WTC11 (cell line): ENCODE results near the gene NRXN3. TPM values are rescaled to one million over a fixed set of nuclear protein-coding genes. Genes with fewer than 3 reads are reported as not detected.

Experiments used
- ATAC-seq: fragments of 200-7000 bp; cut with Tn5 transposase; 2 replicates; pipeline ENCODE4 v1.10.0; 2021; ENCODE audit warnings: mild to moderate bottlenecking, moderate library complexity
- CTCF ChIA-PET: fragments of 300-600 bp; sonication (Branson Sonifier 250); formaldehyde crosslinking; loops from one replicate; lab custom pipeline; 2021; ENCODE audit warnings: antibody characterized with exemption; lab: Charles Lee
- POLR2A ChIA-PET: fragments of 350-600 bp; sonication (Branson Sonifier 250); formaldehyde crosslinking; loops from one replicate; lab custom pipeline; 2021; ENCODE audit warnings: antibody characterized with exemption; lab: Charles Lee
- DNase-seq: peaks from one replicate; pipeline ENCODE4 v3.0.0; 2021; ENCODE audit warnings: low spot score
- H3K27ac Mint-ChIP-seq: 2 replicates; pipeline ENCODE4 v1.8.0; 2021; ENCODE audit warnings: mixed read lengths
- H3K27me3 Mint-ChIP-seq: 2 replicates; pipeline ENCODE4 v1.8.0; 2021; ENCODE audit warnings: low read depth, mild to moderate bottlenecking, moderate library complexity, mixed read lengths
- H3K36me3 Mint-ChIP-seq: 2 replicates; pipeline ENCODE4 v1.8.0; 2021; ENCODE audit warnings: mixed read lengths
- H3K4me1 Mint-ChIP-seq: 2 replicates; pipeline ENCODE4 v1.8.0; 2022; ENCODE audit warnings: mixed read lengths
- H3K4me3 Mint-ChIP-seq: 2 replicates; pipeline ENCODE4 v1.8.0; 2021; ENCODE audit warnings: mild to moderate bottlenecking, moderate library complexity, mixed read lengths
- H3K9me3 Mint-ChIP-seq: 2 replicates; pipeline ENCODE4 v1.8.0; 2021; ENCODE audit warnings: mixed read lengths
- ATF1 ChIP-seq: sonication (generic); formaldehyde crosslinking; IDR thresholded peaks from 2 replicates; pipeline ENCODE4 v1.8.1; 2023; ENCODE audit warnings: mild to moderate bottlenecking, moderate library complexity, missing genetic modification reagents
- CBFB ChIP-seq: sonication (generic); formaldehyde crosslinking; IDR thresholded peaks from 2 replicates; pipeline ENCODE4 v1.8.1; 2022; ENCODE audit warnings: mild to moderate bottlenecking, low read depth, missing genetic modification reagents
- CREM ChIP-seq: sonication (generic); formaldehyde crosslinking; IDR thresholded peaks from 2 replicates; pipeline ENCODE4 v1.8.1; 2022; ENCODE audit warnings: mild to moderate bottlenecking, missing genetic modification reagents, moderate library complexity
- ESRRA ChIP-seq: sonication (generic); formaldehyde crosslinking; IDR thresholded peaks from 2 replicates; pipeline ENCODE4 v1.8.1; 2022; ENCODE audit warnings: mild to moderate bottlenecking, missing genetic modification reagents, borderline replicate concordance
- HMGA2 ChIP-seq: fragments of 250-450 bp; sonication (Bioruptor Pico); IDR thresholded peaks from 2 replicates; pipeline ENCODE4 v1.4.0; 2021; ENCODE audit warnings: mild to moderate bottlenecking, moderate library complexity
- JUN ChIP-seq: sonication (generic); formaldehyde crosslinking; IDR thresholded peaks from 2 replicates; pipeline ENCODE4 v1.8.0; 2023; ENCODE audit warnings: mild to moderate bottlenecking, missing genetic modification reagents
- MXD4 ChIP-seq: fragments of 250-450 bp; sonication (Bioruptor Pico); IDR thresholded peaks from 2 replicates; pipeline ENCODE4 v1.8.0; 2021; ENCODE audit warnings: mild to moderate bottlenecking, moderate library complexity, borderline replicate concordance
- NFATC4 ChIP-seq: fragments of 250-450 bp; sonication (Bioruptor Pico); IDR thresholded peaks from 2 replicates; pipeline ENCODE4 v1.9.0; 2021; ENCODE audit warnings: mild to moderate bottlenecking
- NR1H2 ChIP-seq: sonication (generic); formaldehyde crosslinking; IDR thresholded peaks from 2 replicates; pipeline ENCODE4 v1.9.0; 2021; ENCODE audit warnings: mild to moderate bottlenecking, moderate library complexity, missing genetic modification reagents
- NR3C1 ChIP-seq: sonication (generic); formaldehyde crosslinking; conservative IDR thresholded peaks from 2 replicates; pipeline ENCODE4 v1.8.1; 2023; ENCODE audit warnings: low read depth, mild to moderate bottlenecking, missing genetic modification reagents
- OVOL2 ChIP-seq: fragments of 250-450 bp; sonication (Bioruptor Pico); IDR thresholded peaks from 2 replicates; pipeline ENCODE4 v1.9.0; 2021; ENCODE audit warnings: mild to moderate bottlenecking, borderline replicate concordance
- PRDM15 ChIP-seq: sonication (generic); formaldehyde crosslinking; IDR thresholded peaks from 2 replicates; pipeline ENCODE4 v1.8.0; 2022; ENCODE audit warnings: missing genetic modification reagents
- RORB ChIP-seq: fragments of 250-450 bp; sonication (Bioruptor Pico); IDR thresholded peaks from 2 replicates; pipeline ENCODE4 v1.9.0; 2021; ENCODE audit warnings: mild to moderate bottlenecking
- SMAD3 ChIP-seq: sonication (generic); formaldehyde crosslinking; IDR thresholded peaks from 2 replicates; pipeline ENCODE4 v1.8.0; 2022; ENCODE audit warnings: missing genetic modification reagents, mild to moderate bottlenecking, borderline replicate concordance
- SMAD4 ChIP-seq: sonication (generic); formaldehyde crosslinking; IDR thresholded peaks from 2 replicates; pipeline ENCODE4 v1.8.0; 2022; ENCODE audit warnings: mild to moderate bottlenecking, missing genetic modification reagents
- USF1 ChIP-seq: sonication (generic); formaldehyde crosslinking; IDR thresholded peaks from 2 replicates; pipeline ENCODE4 v1.8.0; 2022; ENCODE audit warnings: mild to moderate bottlenecking, missing genetic modification reagents
- ZBTB21 ChIP-seq: sonication (generic); formaldehyde crosslinking; IDR thresholded peaks from 2 replicates; pipeline ENCODE4 v1.8.1; 2023; ENCODE audit warnings: mild to moderate bottlenecking, missing genetic modification reagents, borderline replicate concordance
- ZMAT4 ChIP-seq: fragments of 250-450 bp; sonication (Bioruptor Pico); IDR thresholded peaks from 2 replicates; pipeline ENCODE4 v1.9.0; 2021; ENCODE audit warnings: mild to moderate bottlenecking
- ZNF138 ChIP-seq: sonication (generic); formaldehyde crosslinking; conservative IDR thresholded peaks from 2 replicates; pipeline ENCODE4 v1.8.1; 2022; ENCODE audit warnings: mild to moderate bottlenecking, moderate library complexity, missing genetic modification reagents
- ZNF219 ChIP-seq: sonication (generic); formaldehyde crosslinking; IDR thresholded peaks from 2 replicates; pipeline ENCODE4 v1.8.0; 2023; ENCODE audit warnings: missing genetic modification reagents, mild to moderate bottlenecking, borderline replicate concordance
- ZNF232 ChIP-seq: sonication (generic); formaldehyde crosslinking; IDR thresholded peaks from 2 replicates; pipeline ENCODE4 v1.8.0; 2022; ENCODE audit warnings: mild to moderate bottlenecking, missing genetic modification reagents
- ZNF263 ChIP-seq: sonication (generic); formaldehyde crosslinking; IDR thresholded peaks from 2 replicates; pipeline ENCODE4 v1.8.1; 2022; ENCODE audit warnings: low read depth, mild to moderate bottlenecking, moderate library complexity, missing genetic modification reagents
- ZNF281 ChIP-seq: sonication (generic); formaldehyde crosslinking; IDR thresholded peaks from 2 replicates; pipeline ENCODE4 v1.8.0; 2023; ENCODE audit warnings: mild to moderate bottlenecking, missing genetic modification reagents
- ZNF317 ChIP-seq: sonication (generic); formaldehyde crosslinking; IDR thresholded peaks from 2 replicates; pipeline ENCODE4 v1.8.1; 2023; ENCODE audit warnings: low read depth, mild to moderate bottlenecking, moderate library complexity, missing genetic modification reagents, borderline replicate concordance
- ZNF423 ChIP-seq: fragments of 250-450 bp; sonication (Bioruptor Pico); IDR thresholded peaks from 2 replicates; pipeline ENCODE4 v2.1.2; 2022; ENCODE audit warnings: mild to moderate bottlenecking, moderate library complexity
- ZNF512 ChIP-seq: sonication (generic); formaldehyde crosslinking; IDR thresholded peaks from 2 replicates; pipeline ENCODE4 v1.8.1; 2022; ENCODE audit warnings: missing genetic modification reagents, borderline replicate concordance
- total RNA-seq: library from RNA; stranded (reverse); gene quantifications from 3 replicates; pipeline ENCODE4 v1.2.3, GENCODE V29; 2021

NRXN3 gene
- total RNA-seq, 1 experiment from 2014 or later: 3.0 TPM

GRCh38 chr14:78508023-78508422 is 337.9 kb downstream of the NRXN3 start:
- DNase-seq (no peak), ATAC-seq (no peak)
- ChIA-PET CTCF (interaction anchor here (2.1 kb wide), 1 partner anchor 58 kb away, joined by 6 read pairs; no protein-coding TSS in a partner anchor), POLR2A (no interaction called here)
- no peak overlapping the region for H3K4me3 Mint-ChIP-seq
- no peaks in the 10 kb centered on the region for H3K4me1 Mint-ChIP-seq
- no peaks in the 10 kb centered on the region for H3K36me3 Mint-ChIP-seq
- H3K27me3 Mint-ChIP-seq: no peaks in the 10 kb centered on the region
- no peak overlapping the region for H3K27ac Mint-ChIP-seq
- no peaks in the 10 kb centered on the region for H3K9me3 Mint-ChIP-seq
- TF ChIP-seq RORB (CRISPR knock-in tag) (no peak), ZNF263 (CRISPR knock-in tag) (no peak), ZNF232 (CRISPR knock-in tag) (no peak), NR3C1 (CRISPR knock-in tag) (no peak), SMAD3 (no peak), ZMAT4 (CRISPR knock-in tag) (no peak), NFATC4 (CRISPR knock-in tag) (no peak), ATF1 (no peak), SMAD4 (CRISPR knock-in tag) (no peak), JUN (CRISPR knock-in tag) (no peak), ZNF423 (CRISPR knock-in tag) (no peak), ESRRA (CRISPR knock-in tag) (no peak)

GRCh38 chr14:78509516-78509915 is 339.3 kb downstream of the NRXN3 start:
- no peak overlapping the region for H3K4me3 Mint-ChIP-seq
- ATAC-seq (0 out of 2 replicates have a peak, but pooled peaks have one; percentile 22), DNase-seq (no peak)
- H3K27me3 Mint-ChIP-seq: peaks cover 3% of the 10 kb centered on the region; the same call in 1 of the 2 replicates
- no peaks in the 10 kb centered on the region for H3K36me3 Mint-ChIP-seq
- no peaks in the 10 kb centered on the region for H3K4me1 Mint-ChIP-seq
- H3K9me3 Mint-ChIP-seq: no peaks in the 10 kb centered on the region
- TF ChIP-seq ZBTB21 (no peak), NR1H2 (CRISPR knock-in tag) (no peak), HMGA2 (CRISPR knock-in tag) (no peak)
- ChIA-PET POLR2A (no interaction called here), CTCF (no interaction called here)
- no peak overlapping the region for H3K27ac Mint-ChIP-seq

GRCh38 chr14:78512021-78512420 is 341.8 kb downstream of the NRXN3 start:
- H3K27ac Mint-ChIP-seq: no peak overlapping the region
- peaks cover 4% of the 10 kb centered on the region; the same call in 1 of the 2 replicates for H3K27me3 Mint-ChIP-seq
- ChIA-PET CTCF (no interaction called here), POLR2A (no interaction called here)
- no peaks in the 10 kb centered on the region for H3K36me3 Mint-ChIP-seq
- no peak overlapping the region for H3K4me3 Mint-ChIP-seq
- no peak for DNase-seq
- H3K9me3 Mint-ChIP-seq: no peaks in the 10 kb centered on the region
- no peaks in the 10 kb centered on the region for H3K4me1 Mint-ChIP-seq
- ATAC-seq: no peak
- no peak for TF ChIP-seq NR3C1 (CRISPR knock-in tag)
- no peak for TF ChIP-seq ZNF317 (CRISPR knock-in tag)
- TF ChIP-seq ZNF512 (CRISPR knock-in tag): no peak
- no peak for TF ChIP-seq ZNF138 (CRISPR knock-in tag)
- TF ChIP-seq ZNF281: no peak
- no peak for TF ChIP-seq OVOL2
- TF ChIP-seq ZNF219 (CRISPR knock-in tag): no peak
- TF ChIP-seq MXD4 (CRISPR knock-in tag): no peak
- no peak for TF ChIP-seq PRDM15 (CRISPR knock-in tag)
- TF ChIP-seq USF1: no peak
- no peak for TF ChIP-seq CREM (CRISPR knock-in tag)
- no peak for TF ChIP-seq CBFB (CRISPR knock-in tag)
